Gastroesophageal sphincter (tissue), 4 donors: Measurements from ENCODE around the gene SLC16A12. TPM values are rescaled to one million over a fixed set of nuclear protein-coding genes. Genes with fewer than 3 reads are reported as not detected.

Experiments used
- ATAC-seq: fragments of 150-250 bp; one replicate; pipeline ENCODE4 v1.9.1; 2016; ENCODE audit warnings: mild to moderate bottlenecking, moderate library complexity
- H3K27ac ChIP-seq, 4 donors: fragments of 200-600 bp; sonication (generic) in 3 of 4; 1 replicate in 3 of 4; 2 replicates in 1 of 4; pipeline ENCODE4 v1.5.1; 2016 to 2019
- H3K27me3 ChIP-seq: fragments of 200-600 bp; sonication (generic); one replicate; pipeline ENCODE4 v1.5.1; 2019
- H3K36me3 ChIP-seq, 2 donors: fragments of 200-600 bp; sonication (generic); one replicate each; pipeline ENCODE4 v1.5.1; 2019; ENCODE audit warnings: control low read depth in 1 of 2
- H3K4me1 ChIP-seq, 3 donors: fragments of 200-600 bp; sonication (generic); 1 replicate in 2 of 3; 2 replicates in 1 of 3; pipeline ENCODE4 v1.5.1; 2016 to 2019; ENCODE audit warnings: control low read depth in 2 of 3
- H3K4me3 ChIP-seq, 2 donors: fragments of 200-600 bp; sonication (generic); one replicate each; pipeline ENCODE4 v1.5.1; 2019; ENCODE audit warnings: mild to moderate bottlenecking in 1 of 2, moderate library complexity in 1 of 2
- H3K9me3 ChIP-seq, 3 donors: fragments of 200-600 bp; sonication (generic); one replicate each; pipeline ENCODE4 v1.5.1; 2017 to 2019; ENCODE audit warnings: control low read depth in 2 of 3
- CTCF ChIP-seq, 4 experiments: fragments of 200-600 bp in 2 of 4; fragments of 450-650 bp in 2 of 4; sonication (generic) in 1 of 4; IDR thresholded peaks; one replicate each; pipeline ENCODE4 v1.5.1; 2017 to 2019; ENCODE audit warnings: antibody characterized with exemption in 4 of 4, mild to moderate bottlenecking in 2 of 4, moderate library complexity in 2 of 4
- EP300 ChIP-seq: sonication (generic); formaldehyde crosslinking; IDR thresholded peaks from one replicate; pipeline ENCODE4 v1.6.1; 2017; ENCODE audit warnings: antibody characterized with exemption, mild to moderate bottlenecking
- POLR2A ChIP-seq, 2 donors: fragments of 450-650 bp; IDR thresholded peaks; one replicate each; pipeline ENCODE4 v1.6.1; 2017; ENCODE audit warnings: antibody characterized with exemption in 2 of 2, mild to moderate bottlenecking in 2 of 2, moderate library complexity in 1 of 2
- POLR2AphosphoS5 ChIP-seq: sonication (generic); formaldehyde crosslinking; IDR thresholded peaks from one replicate; pipeline ENCODE4 v1.6.1; 2017; ENCODE audit warnings: antibody characterized with exemption
- WGBS, 2 donors: methylation state at CpG; one replicate each; pipeline ENCODE4 v1.1.5; 2018; ENCODE audit warnings: low coverage in 1 of 2; 5-methylcytosine and 5-hydroxymethylcytosine counted together
- total RNA-seq, 4 donors: library from RNA; depleted of rRNA; stranded (reverse); fragments of >200 nt; gene quantifications; one replicate each; pipeline ENCODE4 v1.1.0, GENCODE V29; 2016

SLC16A12 gene
- total RNA-seq, 4 donors from 2014 or later, result 1.7 to 11.7 (median 2.4) TPM

GRCh38 chr10:89516149-89516832 lies 19.1 kb downstream of the SLC16A12 start:
- H3K4me3 ChIP-seq, result no peak overlapping the region
- 27 to 39% methylated on average over 7 of the region's 7 CpGs for WGBS, 2 donors
- peak; percentile 55 for ATAC-seq
- H3K27ac ChIP-seq, result peak overlapping the region; percentile 55 to 63 (median 60)
- peaks cover 0 to 32% (median 7%) of the 10 kb centered on the region in 3 donors for H3K4me1 ChIP-seq
- H3K36me3 ChIP-seq, result no peaks in the 10 kb centered on the region
- TF ChIP-seq EP300, result no peak
- TF ChIP-seq CTCF (IDR thresholded peaks at IDR 0.05), result no peak
- peak; percentile 26 for TF ChIP-seq POLR2AphosphoS5
- TF ChIP-seq POLR2A (IDR thresholded peaks at IDR 0.05), result no peak
- no peaks in the 10 kb centered on the region for H3K9me3 ChIP-seq
- H3K27me3 ChIP-seq, result no peaks in the 10 kb centered on the region

- Histone ChIP-seq H3K27ac (peak overlapping the region; percentile 55 to 63 (median 60)), H3K4me1 (peaks cover 0 to 32% (median 7%) of the 10 kb centered on the region in 3 donors), H3K36me3 (no peaks in the 10 kb centered on the region), H3K4me3 (no peak overlapping the region), H3K27me3 (no peaks in the 10 kb centered on the region), H3K9me3 (no peaks in the 10 kb centered on the region)
- 60 to 68% methylated on average over 7 to 8 of the region's 8 CpGs for WGBS, 2 donors
- ATAC-seq, result no peak
- TF ChIP-seq EP300 (no peak), CTCF (IDR thresholded peaks at IDR 0.05) (no peak), POLR2A (IDR thresholded peaks at IDR 0.05) (no peak), POLR2AphosphoS5 (no peak)
These were observed 20.2 kb downstream of the SLC16A12 start for GRCh38 chr10:89515031-89515841.

GRCh38 chr10:89513206-89513605 lies 22.2 kb downstream of the SLC16A12 start:
- TF ChIP-seq EP300 (no peak), POLR2A (IDR thresholded peaks at IDR 0.05) (no peak), CTCF (IDR thresholded peaks at IDR 0.05) (no peak), POLR2AphosphoS5 (no peak)
- Histone ChIP-seq H3K4me1 (peaks cover 0 to 28% (median 7%) of the 10 kb centered on the region in 3 donors), H3K27me3 (no peaks in the 10 kb centered on the region), H3K36me3 (no peaks in the 10 kb centered on the region), H3K9me3 (no peaks in the 10 kb centered on the region), H3K27ac (no peak overlapping the region), H3K4me3 (no peak overlapping the region)
- ATAC-seq, result no peak
- 90 to 94% methylated on average over 1 of the region's 1 CpG for WGBS, 2 donors

- H3K9me3 ChIP-seq, result no peaks in the 10 kb centered on the region
- H3K4me1 ChIP-seq, result peaks cover 0 to 9% (median 0%) of the 10 kb centered on the region in 3 donors
- no peaks in the 10 kb centered on the region for H3K27me3 ChIP-seq
- TF ChIP-seq POLR2AphosphoS5 (no peak), CTCF (IDR thresholded peaks at IDR 0.05) (no peak), EP300 (no peak), POLR2A (IDR thresholded peaks at IDR 0.05) (no peak)
- H3K4me3 ChIP-seq, result no peak overlapping the region
- no peak overlapping the region for H3K27ac ChIP-seq
- WGBS, 2 donors, result 80 to 100% methylated on average over 1 to 3 of the region's 13 CpGs
- no peaks in the 10 kb centered on the region for H3K36me3 ChIP-seq
- ATAC-seq, result no peak
These were observed 29.6 kb downstream of the SLC16A12 start for GRCh38 chr10:89505640-89506275.
